Activated CD4-positive, alpha-beta T cell treated with anti-CD3 and anti-CD28 coated beads, Interleukin-2, amount 50 U/mL, for 24 hours (primary cell): ENCODE data around the gene ERGIC1.
"Not testable (repeated sequence)": the region's sequence is repeated elsewhere in the genome, so short reads cannot be mapped to it uniquely, and the experiment has no call there.

Experiments used
- DNase-seq, 2 donors: peaks; one replicate each; pipeline ENCODE4 v3.0.0-alpha.2; 2020; ENCODE audit warnings: low read depth in 1 of 2, low spot score in 1 of 2

Gene ERGIC1

DNA sequence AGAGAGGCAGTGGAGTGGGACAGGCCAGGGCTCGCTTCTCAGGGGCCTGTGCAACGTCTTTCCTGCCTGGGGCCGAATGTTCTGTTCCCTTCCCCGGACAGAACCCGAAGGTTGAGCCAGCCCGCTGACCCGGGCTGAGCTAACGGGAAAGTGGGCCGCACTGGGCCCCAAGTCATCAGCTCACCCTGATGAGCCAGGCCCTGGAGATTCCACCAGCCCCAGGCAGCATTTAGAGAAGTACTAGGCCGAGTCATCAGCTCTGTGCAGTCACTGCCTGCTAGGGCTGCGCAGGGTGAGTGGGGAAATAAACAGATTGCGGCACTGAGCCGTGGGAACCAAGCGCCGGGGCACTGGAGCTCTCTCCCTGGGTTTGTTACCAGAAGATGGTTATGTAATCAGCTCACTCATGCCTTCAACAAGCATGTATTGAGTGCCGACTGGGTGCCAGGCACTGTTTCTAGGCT is 33.9 kb upstream of the ERGIC1 start:
- DNase-seq, result no peak

DNA sequence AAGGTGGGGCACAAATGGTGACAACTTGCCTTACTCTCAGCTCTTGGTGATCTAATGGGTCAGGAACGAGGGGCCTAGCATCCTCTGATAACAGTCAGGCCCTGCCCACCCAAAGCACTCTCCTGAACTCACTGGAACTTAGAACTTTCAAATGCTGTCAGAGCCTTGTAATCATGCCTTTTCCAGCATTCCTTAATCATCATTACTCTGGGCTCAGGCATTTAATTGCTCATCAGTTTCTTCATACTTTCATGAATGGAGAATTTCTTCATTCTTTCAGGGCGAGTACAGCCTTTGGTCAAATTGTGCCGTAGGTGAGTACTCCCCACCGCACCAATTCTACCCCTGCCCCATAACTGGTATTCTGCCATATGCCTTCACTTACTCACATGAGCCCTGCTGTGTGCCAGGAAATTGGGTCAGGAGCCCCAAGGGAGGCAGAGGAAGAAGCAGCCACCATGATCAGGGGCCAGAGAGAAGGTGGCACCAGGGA is 32.8 kb upstream of the ERGIC1 start:
- DNase-seq, result no peak

DNA sequence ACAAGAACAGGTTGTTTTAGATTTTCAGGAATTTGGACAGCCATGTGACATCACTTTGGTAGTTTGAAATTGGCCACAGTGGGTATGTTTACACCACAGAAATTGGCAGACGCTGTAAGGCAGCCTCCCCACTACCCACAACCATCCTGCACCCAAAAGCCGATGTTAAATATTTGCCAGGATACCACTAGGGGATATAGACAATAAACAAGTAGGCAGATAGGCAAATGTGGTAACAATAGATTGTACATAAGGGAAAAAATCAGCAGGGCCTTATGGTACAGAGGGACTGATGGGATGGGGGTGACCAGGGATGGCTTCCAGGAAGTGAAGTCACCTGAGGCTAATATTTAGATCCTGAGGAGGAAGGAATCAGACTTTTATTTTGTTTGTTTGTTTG is 31.9 kb upstream of the ERGIC1 start:
- DNase-seq, result no peak

DNA sequence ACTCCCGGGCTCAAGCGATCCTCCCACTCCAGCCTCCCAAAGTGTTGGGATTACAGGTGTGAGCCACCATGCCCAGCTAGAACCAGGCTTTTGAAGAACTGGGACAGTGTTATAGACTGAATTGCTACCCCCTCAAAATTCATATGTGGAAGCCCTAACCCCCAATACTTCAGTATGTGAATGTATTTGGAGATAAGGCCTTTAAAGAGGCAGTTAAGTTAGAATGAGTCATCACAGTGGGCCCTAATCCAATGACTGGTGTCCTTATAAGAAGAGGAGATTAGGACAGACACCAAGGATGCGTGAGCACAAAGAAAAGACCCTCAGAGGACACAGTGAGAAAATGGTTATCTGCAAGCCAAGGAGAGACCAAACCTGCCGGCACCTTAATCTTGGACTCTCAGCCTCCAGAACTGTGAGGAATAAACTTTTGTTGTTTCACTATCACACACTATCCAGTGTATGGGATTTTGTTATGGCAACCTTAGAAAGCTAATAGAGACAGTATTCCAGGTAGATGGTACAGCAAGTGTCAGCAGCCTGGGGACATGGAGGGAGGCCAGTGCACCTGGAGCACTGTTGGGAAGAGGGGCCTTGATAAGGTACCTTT is 31.4 kb upstream of the ERGIC1 start:
- DNase-seq, result no peak

- no peak for DNase-seq
Observed at GRCh38 chr5:172805018-172805683, 28.9 kb upstream of the ERGIC1 start.

DNA sequence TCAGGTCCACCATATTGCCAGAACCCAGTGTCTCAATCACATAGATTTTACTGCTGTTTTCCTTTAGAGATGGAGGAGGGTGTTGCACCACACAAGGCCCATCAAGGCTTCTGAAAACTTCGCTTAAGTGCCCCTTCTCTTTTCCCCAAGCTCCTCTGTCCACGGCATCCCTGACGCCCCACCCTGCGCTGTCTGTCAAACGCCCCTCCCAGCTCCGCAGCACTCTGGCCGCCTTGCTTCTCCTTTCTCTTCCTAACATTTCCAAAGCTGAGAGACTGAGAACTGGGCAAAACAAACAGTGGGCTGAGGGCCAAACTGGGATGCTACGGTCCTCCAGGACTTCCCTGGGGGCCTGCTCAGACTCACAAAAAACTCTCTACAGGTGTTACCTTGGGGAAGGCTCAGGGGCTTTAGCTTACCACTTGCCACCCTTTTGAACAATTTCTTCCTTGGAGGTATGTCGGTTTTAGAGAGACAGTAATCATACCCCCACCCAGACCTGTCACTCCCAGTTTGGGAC is 28.3 kb upstream of the ERGIC1 start:
- DNase-seq, result no peak

DNA sequence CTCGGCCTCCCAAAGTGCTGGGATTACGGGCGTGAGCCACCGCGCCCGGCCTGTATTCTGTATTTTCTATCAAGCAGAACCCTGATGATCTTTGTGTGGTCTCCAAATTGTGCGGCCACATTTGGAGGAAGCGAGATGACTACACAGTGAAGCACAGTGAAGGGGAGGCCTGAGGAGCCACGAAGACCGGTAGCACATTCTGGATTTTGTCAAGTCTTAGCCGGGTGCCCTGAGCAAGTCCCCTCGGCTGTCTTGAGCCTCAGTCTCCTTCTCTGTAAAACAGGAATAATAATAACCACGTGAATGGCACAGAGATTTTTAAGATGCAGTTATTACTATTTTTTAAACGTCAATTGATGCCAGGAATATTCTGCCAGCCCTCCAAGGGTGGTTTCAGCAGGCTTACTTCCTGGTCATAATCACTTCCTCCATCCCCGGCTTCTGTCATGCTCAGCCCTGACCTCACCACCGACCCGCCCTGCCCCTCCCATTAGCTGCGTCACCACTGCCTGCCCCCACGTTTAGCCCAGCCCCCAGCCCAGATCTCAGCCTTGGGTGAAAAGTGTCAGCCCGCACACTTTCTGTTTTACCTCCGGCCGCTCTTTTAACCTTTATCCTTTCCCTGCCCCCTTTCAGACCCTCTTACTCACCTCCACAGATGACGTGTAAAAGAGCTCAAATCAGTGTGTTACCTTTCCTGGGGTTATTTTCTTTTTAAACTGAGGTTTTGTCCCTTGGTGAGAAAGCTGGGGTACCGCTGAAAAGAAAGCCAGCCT is 27.0 kb upstream of the ERGIC1 start:
- DNase-seq, result peak; percentile 76 to 85

DNA sequence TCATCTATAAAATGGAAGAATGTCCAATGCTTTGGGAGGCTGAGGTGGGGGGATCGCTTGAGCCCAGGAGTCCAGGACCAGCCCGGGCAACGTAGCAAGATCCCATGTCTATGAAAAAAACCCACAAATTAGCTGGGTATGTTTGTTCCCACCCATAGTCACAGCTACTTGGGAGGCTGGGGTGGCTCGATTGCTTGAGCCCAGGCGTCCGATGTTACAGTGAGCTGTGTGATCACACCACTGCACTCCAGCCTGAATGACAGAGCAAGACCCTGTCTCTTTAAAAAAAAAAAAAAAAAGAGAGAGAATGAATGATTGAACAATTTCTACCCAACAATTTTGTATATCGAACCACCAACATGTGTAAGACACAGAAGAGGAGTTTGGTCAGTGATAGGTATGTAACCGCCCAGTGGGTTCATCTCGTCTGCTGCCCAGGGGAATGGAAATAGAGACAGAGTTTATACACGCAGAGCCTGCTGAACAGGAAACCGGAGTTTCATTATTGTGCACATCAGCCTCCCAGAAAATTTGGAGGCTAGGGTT is 26.2 kb upstream of the ERGIC1 start:
- DNase-seq, result no peak

- no peak for DNase-seq
Observed at GRCh38 chr5:172809774-172810173, 24.3 kb upstream of the ERGIC1 start.

DNA sequence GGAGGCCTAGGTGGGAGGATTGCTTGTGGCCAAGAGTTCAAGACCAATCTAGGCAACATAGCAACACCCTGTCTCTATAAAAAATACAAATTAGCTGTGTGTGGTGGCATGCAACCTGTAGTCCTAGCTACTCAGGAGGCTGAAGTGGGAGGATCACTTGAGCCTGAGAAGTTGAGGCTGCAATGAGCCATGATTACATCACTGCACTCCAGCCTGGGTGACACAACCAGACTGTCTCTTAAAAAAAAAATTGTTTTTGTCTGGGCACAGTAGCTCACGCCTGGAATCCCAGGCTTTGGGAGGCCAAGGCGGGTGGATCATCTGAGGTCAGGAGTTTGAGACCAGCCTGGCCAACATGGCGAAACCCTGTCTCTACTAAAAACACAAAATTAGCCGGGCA is 23.1 kb upstream of the ERGIC1 start:
- not testable (repeated sequence) for DNase-seq

DNA sequence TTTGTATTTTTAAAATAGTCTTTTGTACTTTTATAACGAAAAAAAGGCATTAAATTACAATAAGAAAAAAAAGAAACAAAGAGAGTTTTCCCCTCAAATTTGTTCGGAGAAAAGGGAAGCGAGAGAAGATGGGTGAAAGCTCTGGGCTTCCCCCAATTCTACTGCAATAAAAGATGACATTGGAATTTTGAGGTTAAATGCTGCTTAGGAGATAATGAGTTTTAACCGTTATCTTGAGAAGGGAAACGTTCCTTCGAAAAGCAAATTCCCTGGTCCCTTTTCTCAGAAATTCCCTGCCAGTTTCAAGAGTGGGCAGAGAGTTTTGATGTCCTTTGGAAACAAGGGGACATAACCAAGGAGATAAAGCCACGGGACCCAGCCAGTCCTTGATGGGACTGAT is 18.4 kb upstream of the ERGIC1 start:
- DNase-seq, result no peak

DNA sequence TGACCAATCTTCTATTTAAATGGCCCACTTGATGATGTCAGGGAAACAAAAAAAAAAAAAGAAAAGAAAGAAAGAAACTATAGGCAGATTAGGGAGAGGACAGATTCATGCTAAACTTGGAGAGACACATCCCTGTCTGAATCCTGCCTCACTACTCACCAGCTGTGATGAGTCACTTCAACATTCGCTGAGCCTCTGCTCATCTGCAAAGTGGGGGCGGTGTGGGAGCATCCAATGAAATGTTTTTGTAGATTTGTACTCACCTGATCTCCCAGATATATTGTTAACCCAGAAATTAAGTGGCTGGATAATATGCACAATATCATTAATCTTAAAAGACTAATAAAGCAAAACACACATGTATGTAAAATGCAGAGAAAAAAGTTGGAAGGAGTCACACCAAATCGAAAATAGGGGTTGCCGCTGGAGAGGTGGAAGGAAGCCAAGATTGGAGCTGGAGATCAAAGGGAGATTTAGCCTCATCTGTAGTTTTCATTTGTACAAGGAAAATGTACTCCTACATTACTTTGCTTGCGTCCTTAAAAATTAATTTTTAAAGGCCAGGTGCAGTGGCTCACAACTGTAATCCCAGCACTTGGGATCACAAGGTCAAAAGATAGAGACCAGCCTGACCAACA is 17.0 kb upstream of the ERGIC1 start:
- no peak for DNase-seq

GRCh38 chr5:172817664-172818063 is 16.4 kb upstream of the ERGIC1 start:
- DNase-seq, result no peak

- DNase-seq, result no peak
Observed at GRCh38 chr5:172818081-172818480, 16.0 kb upstream of the ERGIC1 start.

GRCh38 chr5:172819569-172819968 is 14.5 kb upstream of the ERGIC1 start:
- no peak for DNase-seq

DNA sequence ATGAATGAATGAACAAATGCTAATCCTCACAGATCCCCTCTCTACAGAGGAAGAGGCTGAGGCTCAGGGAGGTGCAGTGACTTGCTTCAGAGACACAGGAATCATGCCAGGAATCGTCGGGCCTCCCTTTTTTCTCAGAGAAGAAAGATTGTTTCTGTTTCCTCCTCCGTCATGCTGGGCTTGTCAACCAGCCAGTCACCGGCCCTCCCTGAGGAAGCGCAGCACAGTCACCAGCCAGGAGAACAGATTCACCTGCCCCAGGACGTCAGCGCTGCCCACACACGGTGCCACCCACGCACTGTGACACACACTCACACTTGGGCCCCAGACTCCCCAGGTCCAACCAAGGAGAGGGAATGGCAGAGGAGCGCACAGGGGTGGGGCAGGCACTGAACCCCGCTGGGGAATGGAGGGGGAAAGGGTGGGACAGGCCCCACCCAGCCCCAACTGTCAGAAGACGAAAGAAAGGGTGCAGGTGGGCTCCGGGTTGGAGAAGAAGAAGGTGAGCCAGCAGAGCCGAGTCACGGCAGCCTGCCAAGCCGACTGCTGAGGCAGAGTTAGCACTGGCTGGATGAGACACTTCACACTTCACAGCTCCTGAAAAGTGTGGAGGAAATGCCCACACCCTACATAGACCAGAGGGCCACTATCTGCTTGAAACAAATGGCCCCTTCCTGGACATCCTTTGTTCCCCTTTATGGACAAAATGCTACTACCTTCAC is 13.8 kb upstream of the ERGIC1 start:
- DNase-seq, result peak in 1 of 2 donors; percentile 10

DNA sequence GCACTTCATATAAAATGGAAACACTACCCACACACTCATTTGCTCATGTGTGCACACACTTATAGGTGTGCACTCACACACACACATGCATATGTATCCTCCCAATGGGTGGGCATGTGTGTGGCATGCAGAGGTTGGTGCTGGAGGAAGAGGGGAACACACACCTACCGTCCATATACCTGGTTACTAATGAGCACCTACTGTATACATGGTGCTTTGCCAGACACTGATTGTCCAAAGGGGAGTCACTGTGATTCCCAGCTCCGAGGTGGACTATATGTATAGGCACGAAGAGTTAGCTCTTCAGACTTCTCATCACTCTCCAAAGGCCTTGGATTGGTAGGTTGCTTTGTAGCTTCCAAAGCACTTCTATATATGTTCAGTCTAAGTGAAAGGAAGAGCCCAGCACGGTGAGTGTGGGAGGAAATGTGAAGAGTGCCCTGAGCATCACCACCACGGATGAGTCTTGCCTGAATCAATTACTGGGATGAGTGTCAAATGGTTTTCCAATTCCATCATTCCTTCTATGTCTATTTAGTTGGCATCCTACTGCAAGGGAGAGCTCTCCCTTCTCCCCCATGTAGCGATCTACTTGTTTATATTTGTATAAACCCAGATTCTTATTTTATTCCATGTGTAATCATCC is 12.6 kb upstream of the ERGIC1 start:
- no peak for DNase-seq

GRCh38 chr5:172823840-172824362 is 10.2 kb upstream of the ERGIC1 start:
- DNase-seq, result no peak

DNA sequence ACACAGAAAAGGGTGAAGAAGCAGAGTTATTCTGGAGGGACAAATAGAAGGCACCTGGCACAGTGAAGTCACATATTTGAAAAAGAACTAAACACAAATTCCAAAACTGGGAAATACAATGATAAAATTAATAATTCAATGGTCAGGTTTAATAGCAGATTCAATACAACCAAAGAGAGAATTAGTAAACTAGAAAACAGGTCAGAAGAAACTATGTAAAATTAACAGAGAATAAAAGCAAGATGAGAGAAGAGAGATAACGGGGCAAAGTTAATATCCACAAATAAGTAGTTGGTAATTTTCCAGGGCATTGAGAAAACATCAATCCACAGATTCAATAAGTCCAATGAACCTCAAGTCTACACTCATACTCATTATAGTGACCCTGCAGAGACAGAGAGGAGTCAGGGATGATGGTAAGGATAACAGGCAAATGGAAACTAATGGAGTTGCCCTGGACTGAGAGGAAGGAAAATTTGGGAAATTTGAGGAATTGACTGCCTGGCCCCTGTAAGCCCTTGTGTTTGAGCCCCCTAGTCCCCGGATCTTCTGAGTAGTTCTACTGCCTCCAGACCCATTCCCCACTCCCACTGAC is 8.3 kb upstream of the ERGIC1 start:
- no peak for DNase-seq
